Measurements from ENCODE around the gene KIFC3.

GRCh38 chr16:57821149-57821971, 19.1 kb upstream of the KIFC3 start:
- TF ChIP-seq EZH2 (IDR thresholded peaks at IDR 0.05; ENCODE audit: borderline replicate concordance, insufficient read depth, low read depth, low read length, poor library complexity, severe bottlenecking), result no peak
- TF ChIP-seq, protein P1, sequence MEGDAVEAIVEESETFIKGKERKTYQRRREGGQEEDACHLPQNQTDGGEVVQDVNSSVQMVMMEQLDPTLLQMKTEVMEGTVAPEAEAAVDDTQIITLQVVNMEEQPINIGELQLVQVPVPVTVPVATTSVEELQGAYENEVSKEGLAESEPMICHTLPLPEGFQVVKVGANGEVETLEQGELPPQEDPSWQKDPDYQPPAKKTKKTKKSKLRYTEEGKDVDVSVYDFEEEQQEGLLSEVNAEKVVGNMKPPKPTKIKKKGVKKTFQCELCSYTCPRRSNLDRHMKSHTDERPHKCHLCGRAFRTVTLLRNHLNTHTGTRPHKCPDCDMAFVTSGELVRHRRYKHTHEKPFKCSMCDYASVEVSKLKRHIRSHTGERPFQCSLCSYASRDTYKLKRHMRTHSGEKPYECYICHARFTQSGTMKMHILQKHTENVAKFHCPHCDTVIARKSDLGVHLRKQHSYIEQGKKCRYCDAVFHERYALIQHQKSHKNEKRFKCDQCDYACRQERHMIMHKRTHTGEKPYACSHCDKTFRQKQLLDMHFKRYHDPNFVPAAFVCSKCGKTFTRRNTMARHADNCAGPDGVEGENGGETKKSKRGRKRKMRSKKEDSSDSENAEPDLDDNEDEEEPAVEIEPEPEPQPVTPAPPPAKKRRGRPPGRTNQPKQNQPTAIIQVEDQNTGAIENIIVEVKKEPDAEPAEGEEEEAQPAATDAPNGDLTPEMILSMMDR (IDR thresholded peaks at IDR 0.05), result no peak
